NCI-H1105 (cell line): ENCODE data around the gene ATP23.
A peak's percentile ranks its signal among the peaks of the same experiment; 100 is the strongest.

Experiments
- DNase-seq: peaks from one replicate; lab custom pipeline; 2025; lab: John Stamatoyannopoulos, UW

ATP23 gene

GRCh38 chr12:57941165-57941894, at the start of gene ATP23:
TSS of gene ATP23 (plus strand) at chr12:57941567. CDS start at chr12:57941702, 135 bp downstream.
- peak; percentile 68 for DNase-seq

- no peak for DNase-seq
Observed at GRCh38 chr12:57892232-57892972, 49.0 kb upstream of the ATP23 start.

GRCh38 chr12:57893431-57894353, 47.7 kb upstream of the ATP23 start:
- DNase-seq, result no peak

- DNase-seq, result peak; percentile 58
Observed at GRCh38 chr12:57894399-57895292, 46.7 kb upstream of the ATP23 start.

GRCh38 chr12:57895389-57896114, 45.8 kb upstream of the ATP23 start:
- no peak for DNase-seq

GRCh38 chr12:57896115-57896433, 45.3 kb upstream of the ATP23 start:
- DNase-seq, result no peak

- no peak for DNase-seq
Observed at GRCh38 chr12:57896434-57897201, 44.7 kb upstream of the ATP23 start.

- no peak for DNase-seq
Observed at GRCh38 chr12:57897286-57897974, 43.9 kb upstream of the ATP23 start.

- no peak for DNase-seq
Observed at GRCh38 chr12:57898308-57898970, 42.9 kb upstream of the ATP23 start.

- DNase-seq, result no peak
Observed at GRCh38 chr12:57899010-57899662, 42.2 kb upstream of the ATP23 start.

GRCh38 chr12:57902478-57902969, 38.8 kb upstream of the ATP23 start:
- DNase-seq, result no peak

GRCh38 chr12:57904426-57904825, 36.9 kb upstream of the ATP23 start:
- no peak for DNase-seq

- peak; percentile 77 for DNase-seq
Observed at GRCh38 chr12:57904848-57905811, 36.2 kb upstream of the ATP23 start.

- no peak for DNase-seq
Observed at GRCh38 chr12:57905812-57906475, 35.4 kb upstream of the ATP23 start.

- DNase-seq, result no peak
Observed at GRCh38 chr12:57906821-57907220, 34.5 kb upstream of the ATP23 start.

GRCh38 chr12:57907281-57907680, 34.1 kb upstream of the ATP23 start:
- no peak for DNase-seq
